ENCODE results near the gene NLRP8. TPM values are rescaled to one million over a fixed set of nuclear protein-coding genes. Genes with fewer than 3 reads are reported as not detected.

Gene NLRP8
- total and polyA plus RNA-seq, 2 experiments from 2014 or later = not detected

- Mint-ChIP-seq H3K27me3 (ENCODE audit: insufficient read depth, low read depth, poor library complexity) (peaks cover 5% of the 10 kb centered on the region), H3K4me1 (no peaks in the 10 kb centered on the region), H3K4me3 (no peak overlapping the region), H3K27ac (no peak overlapping the region), H3K9me3 (peaks cover 97% of the 10 kb centered on the region), H3K36me3 (ENCODE audit: low read depth) (peaks cover 20% of the 10 kb centered on the region)
- H3K27me3 ChIP-seq (ENCODE audit: insufficient read depth) = no peaks in the 10 kb centered on the region
- no peaks in the 10 kb centered on the region for H3F3A ChIP-seq (replicated peaks; ENCODE audit: low read depth)
- H3K27ac ChIP-seq (ENCODE audit: low read depth) = no peak overlapping the region
- DNase-seq (ENCODE audit: low spot score) = no peak
- H3K36me3 ChIP-seq (ENCODE audit: insufficient read depth) = 0 out of 2 replicates have a peak, but pooled peaks cover 6% of the 10 kb centered on the region
- no peak overlapping the region for H2AFZ ChIP-seq
- TF ChIP-seq NANOG (IDR thresholded peaks at IDR 0.05; ENCODE audit: borderline replicate concordance) = no peak
- TF ChIP-seq CREB1 (CRISPR knock-in tag; IDR thresholded peaks at IDR 0.05; ENCODE audit: low read depth) = no peak
- no peak for TF ChIP-seq ZNF114 (CRISPR knock-in tag; IDR thresholded peaks at IDR 0.05)
- no peak for TF ChIP-seq ZNF462 (CRISPR knock-in tag; IDR thresholded peaks at IDR 0.05)
- TF ChIP-seq, protein P1, sequence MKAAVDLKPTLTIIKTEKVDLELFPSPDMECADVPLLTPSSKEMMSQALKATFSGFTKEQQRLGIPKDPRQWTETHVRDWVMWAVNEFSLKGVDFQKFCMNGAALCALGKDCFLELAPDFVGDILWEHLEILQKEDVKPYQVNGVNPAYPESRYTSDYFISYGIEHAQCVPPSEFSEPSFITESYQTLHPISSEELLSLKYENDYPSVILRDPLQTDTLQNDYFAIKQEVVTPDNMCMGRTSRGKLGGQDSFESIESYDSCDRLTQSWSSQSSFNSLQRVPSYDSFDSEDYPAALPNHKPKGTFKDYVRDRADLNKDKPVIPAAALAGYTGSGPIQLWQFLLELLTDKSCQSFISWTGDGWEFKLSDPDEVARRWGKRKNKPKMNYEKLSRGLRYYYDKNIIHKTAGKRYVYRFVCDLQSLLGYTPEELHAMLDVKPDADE (IDR thresholded peaks at IDR 0.05) = no peak
- no peak for TF ChIP-seq POLR2AphosphoS5 (IDR thresholded peaks at IDR 0.05; ENCODE audit: low read depth)
- no peak for TF ChIP-seq JUNB (IDR thresholded peaks at IDR 0.05; ENCODE audit: unreplicated experiment)
- no peak for TF ChIP-seq REST (IDR thresholded peaks at IDR 0.05; ENCODE audit: unreplicated experiment)
- TF ChIP-seq EZH2phosphoT487 (IDR thresholded peaks at IDR 0.05; ENCODE audit: unreplicated experiment) = no peak
- no peak for TF ChIP-seq STAT1 (IDR thresholded peaks at IDR 0.05; ENCODE audit: unreplicated experiment)
- no peak for TF ChIP-seq CTCF (conservative IDR thresholded peaks at IDR 0.05; ENCODE audit: low read depth in 2 of 2)
- no peak for TF ChIP-seq ZNF331 (CRISPR knock-in tag; IDR thresholded peaks at IDR 0.05; ENCODE audit: low read depth)
- TF ChIP-seq EZH2 (IDR thresholded peaks at IDR 0.05; ENCODE audit: low read depth, unreplicated experiment) = no peak
- no peak overlapping the region for H3K4me3 ChIP-seq
- H3K4me2 ChIP-seq = no peak overlapping the region
- H3K4me1 ChIP-seq (ENCODE audit: insufficient read depth) = no peaks in the 10 kb centered on the region
- no peak for ATAC-seq
- no peaks in the 10 kb centered on the region for H4K20me1 ChIP-seq (replicated peaks; ENCODE audit: insufficient read depth)
- no peaks in the 10 kb centered on the region for H3K9me2 ChIP-seq (ENCODE audit: insufficient read depth)
- H3K79me2 ChIP-seq (replicated peaks; ENCODE audit: insufficient read depth) = no peaks in the 10 kb centered on the region
Measured at GRCh38 chr19:56014765-56015164, 67.1 kb downstream of the NLRP8 start.
